NCI-H226 (cell line): ENCODE data around the gene CCDC102B.
"Not testable (repeated sequence)": the region's sequence is repeated elsewhere in the genome, so short reads cannot be mapped to it uniquely, and the experiment has no call there.

Experiments
- DNase-seq: peaks from one replicate; pipeline ENCODE4 v3.0.0-alpha.2; 2015

The CCDC102B gene

GRCh38 chr18:68797871-68798270 lies at the start of gene CCDC102B:
CCDC102B (plus strand) TSS chr18:68798080; CDS start chr18:68836764, 38,684 bp downstream.
- DNase-seq: no peak

DNA sequence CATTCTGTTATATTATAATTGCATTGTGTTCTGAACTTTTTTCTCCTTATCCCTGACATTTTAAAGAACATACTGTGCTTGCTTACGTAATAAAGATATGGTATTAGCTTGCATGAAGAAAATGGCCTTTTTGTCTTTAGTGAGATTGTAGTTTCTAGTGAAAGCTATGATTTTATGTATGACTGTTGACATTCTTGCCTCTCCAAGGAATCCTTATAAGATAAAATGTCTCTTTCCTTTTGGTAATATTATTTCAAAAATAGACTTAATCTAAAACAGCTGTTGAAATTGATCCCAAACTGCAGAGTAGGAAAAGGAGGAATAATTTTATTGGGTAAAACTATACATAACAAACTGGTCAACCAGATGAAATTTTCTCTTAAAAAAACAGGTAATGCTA lies 40.8 kb upstream of the CCDC102B start:
- DNase-seq: no peak

DNA sequence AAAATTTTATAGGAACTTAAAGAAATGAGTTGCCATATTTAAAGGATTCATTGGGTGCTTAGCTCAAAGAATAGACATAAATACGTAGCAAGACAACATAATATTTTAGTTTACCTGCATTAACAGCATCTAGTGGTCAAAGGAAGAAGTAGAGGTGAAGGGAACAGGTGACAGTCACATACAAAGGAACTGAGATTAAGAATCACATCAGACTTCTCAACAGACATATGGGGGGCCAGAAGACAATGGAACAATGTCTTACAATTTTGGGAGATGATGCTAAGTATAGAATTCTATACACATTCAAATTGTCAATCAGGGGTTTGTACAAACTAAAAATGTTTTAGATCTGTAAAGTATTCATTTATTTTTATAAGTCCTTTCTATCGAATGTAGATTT lies 38.6 kb upstream of the CCDC102B start:
- no peak for DNase-seq

DNA sequence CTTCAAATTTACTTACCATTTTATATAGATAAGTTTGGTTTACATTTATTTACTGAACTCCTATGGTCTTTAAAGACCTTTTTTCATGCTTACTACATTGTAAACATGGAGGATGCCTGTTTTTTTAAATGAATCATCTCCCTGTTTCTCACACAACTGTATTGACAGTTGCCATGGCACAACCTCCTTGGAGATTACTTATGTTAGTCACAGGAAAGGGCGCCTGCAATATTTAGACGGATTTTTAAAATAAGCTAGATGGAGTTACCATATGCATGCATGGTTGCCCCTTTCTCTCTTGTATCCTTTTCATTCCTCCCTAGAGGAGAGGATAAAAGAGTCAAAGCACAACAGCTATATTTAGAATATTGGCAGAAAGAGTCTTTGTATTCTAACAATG lies 34.8 kb upstream of the CCDC102B start:
- peak; percentile 8 for DNase-seq

DNA sequence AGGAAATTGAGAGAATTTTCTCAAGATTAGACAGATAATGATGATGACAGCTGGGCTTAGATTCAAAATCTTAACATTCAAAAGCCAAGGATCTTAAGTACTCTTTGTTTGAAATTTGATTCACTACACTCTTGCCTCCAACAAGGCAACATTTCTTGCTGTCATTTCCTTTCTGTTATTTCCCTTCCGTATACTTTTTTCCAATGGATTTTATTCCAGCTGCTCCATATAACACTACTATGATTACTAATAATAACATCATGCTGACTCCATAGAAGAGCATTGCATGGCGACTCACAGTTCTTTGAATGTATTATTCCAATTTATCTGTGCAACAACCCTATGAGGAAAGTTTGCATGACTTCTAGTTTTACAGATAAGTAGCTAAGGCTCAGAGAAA lies 33.9 kb upstream of the CCDC102B start:
- DNase-seq: peak; percentile 16

DNA sequence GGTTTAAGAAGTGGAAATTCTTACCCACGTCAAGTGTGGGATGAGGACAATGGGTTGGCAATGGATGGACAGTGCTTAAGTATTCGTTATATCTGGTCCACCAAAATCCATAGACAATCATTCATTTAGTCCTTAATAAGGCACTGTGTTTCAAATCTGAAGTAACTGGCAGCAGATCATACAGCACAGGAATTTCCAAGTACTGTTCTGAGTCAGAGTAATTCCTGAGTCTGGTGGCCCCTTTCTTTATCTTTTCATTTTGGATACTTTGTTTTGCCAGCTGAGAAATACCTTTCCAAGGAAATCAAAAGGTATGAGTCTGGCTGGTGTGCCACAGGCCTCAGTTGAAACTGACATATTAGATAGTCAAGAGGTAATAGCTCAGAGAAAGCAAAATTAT lies 31.4 kb upstream of the CCDC102B start:
- peak; percentile 8 for DNase-seq

GRCh38 chr18:68769461-68769860 lies 28.4 kb upstream of the CCDC102B start:
- no peak for DNase-seq

GRCh38 chr18:68772268-68772667 lies 25.6 kb upstream of the CCDC102B start:
- no peak for DNase-seq

DNA sequence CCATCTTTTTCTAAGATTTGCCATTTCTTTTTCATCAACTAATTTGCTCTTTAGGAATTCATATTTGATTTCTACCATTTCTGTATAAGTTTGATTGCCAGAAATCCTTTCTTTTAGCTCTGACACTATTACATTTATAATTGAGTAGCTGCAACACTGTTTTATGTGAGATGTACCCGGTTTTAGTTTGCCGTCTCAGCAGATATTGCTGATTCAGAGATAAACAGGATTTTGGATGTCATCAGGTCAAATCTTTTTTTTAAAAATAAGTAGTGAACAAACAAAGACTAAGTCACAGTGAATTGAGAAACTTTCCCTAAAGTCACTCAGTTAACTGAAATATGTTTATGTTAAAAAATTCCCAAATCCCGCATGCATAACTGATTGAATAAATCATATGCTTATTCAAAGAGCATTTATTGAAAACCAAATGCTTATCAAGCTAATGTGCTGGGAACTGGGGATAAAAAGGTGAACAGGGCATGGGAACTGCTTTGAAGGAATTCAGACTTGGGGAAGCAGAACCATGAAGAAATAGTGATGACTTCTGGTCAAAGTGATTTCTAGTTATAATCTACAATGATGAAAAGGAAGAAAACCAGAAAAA lies 19.5 kb upstream of the CCDC102B start:
- no peak for DNase-seq

- DNase-seq: peak; percentile 44
Observed at GRCh38 chr18:68779169-68779568, 18.7 kb upstream of the CCDC102B start.

DNA sequence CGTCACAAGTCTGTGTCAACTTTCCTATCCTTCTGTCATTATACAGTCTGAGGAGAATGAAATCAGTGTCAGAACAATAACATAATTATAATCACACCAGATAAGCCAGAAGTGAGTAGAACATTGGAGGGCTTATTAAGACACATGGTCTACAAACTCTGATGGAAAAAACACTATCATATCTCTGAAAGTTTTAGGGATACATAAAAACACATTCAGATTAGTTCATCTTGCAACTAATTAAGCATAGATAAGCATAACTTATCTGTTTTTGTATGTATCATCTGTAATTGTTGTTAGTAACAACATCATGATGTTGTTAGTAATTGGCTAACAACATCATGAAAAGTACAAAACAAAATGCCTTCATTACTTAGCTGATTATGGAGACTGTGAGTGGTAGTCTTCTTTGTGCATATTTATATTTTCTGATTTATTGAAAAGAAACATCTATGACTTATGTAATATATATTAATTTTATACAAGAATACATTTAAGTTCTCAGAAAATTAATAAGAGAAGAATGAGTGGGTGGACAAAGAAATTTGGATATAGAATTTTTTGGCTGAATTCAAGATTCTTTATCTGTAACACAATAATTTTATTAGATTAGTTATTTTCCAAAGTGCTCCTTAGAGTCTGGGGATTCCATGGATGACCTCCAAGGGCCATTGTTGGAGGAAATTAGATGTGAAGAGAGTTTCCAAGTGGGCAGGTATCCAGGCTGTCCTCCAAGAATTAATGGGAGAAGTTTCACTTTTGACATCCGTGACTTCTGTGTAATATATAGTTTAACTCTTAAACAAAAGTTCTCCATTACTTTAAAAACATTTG lies 16.9 kb upstream of the CCDC102B start:
- no peak for DNase-seq

DNA sequence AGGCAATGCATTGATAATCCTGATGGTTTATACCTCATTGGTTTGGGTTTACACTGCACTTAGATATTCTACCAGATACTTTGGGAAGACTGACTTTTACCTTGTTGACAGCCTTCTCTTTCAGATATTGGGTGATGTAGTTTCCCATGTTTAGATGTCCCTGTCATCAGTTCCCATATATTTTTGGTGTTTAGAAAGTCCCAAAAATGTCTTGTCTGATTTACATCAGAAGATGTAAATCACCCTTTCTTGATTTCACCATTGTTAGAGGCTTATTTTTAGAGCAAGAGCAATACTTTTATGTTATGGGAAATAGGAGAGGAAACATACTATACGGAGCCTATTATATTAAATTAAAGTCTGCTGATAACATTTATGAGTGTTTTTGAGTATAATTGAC lies 14.4 kb upstream of the CCDC102B start:
- DNase-seq: no peak

DNA sequence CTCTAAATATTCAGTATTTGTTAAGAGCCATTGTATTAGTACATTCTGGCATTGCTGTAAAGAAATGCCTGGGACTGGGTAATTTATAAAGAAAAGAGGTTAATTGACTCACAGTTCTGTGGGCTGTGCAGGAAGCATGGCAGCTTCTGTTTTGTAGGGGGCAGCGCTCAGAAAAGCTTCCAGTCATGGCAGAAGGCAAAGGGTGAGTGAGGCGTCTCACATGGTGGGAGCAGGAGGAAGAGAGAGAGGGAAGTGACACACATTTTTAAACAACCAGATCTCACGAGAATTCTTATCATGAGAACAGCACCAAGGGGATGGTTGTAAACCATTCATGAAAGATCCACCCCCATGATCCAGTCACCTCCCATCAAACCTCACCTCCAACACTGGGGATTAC lies 13.8 kb upstream of the CCDC102B start:
- DNase-seq: no peak

DNA sequence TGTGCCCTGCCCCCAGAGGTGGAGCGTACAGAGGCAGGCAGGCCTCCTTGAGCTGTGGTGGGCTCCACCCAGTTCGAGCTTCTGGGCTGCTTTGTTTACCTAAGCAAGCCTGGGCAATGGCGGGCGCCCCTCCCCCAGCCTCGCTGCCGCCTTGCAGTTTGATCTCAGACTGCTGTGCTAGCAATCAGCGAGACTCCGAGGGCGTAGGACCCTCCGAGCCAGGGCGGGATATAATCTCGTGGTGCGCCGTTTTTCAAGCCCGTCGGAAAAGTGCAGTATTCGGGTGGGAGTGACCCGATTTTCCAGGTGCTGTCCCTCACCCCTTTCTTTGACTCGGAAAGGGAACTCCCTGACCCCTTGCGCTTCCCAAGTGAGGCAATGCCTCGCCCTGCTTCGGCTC lies 7.6 kb upstream of the CCDC102B start:
- not testable (repeated sequence) for DNase-seq

DNA sequence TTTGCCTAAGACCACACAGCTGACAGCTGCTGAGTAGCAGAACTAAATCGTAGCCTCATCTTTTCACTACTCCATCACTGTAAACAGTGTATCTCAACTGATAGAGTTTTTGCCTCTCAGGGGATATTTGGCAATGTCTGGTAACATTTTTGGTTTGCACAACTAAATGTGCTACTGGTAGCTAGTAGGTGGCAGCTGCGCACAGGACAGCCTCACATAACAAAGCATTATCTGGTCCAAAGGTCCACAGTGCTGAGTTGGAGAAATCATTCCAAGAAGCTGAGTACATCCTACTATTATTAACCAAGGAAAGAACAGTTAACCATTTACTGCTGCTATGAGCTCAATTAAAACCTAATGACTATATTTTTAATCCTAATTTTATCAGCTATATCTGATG lies 6.1 kb upstream of the CCDC102B start:
- DNase-seq: no peak

DNA sequence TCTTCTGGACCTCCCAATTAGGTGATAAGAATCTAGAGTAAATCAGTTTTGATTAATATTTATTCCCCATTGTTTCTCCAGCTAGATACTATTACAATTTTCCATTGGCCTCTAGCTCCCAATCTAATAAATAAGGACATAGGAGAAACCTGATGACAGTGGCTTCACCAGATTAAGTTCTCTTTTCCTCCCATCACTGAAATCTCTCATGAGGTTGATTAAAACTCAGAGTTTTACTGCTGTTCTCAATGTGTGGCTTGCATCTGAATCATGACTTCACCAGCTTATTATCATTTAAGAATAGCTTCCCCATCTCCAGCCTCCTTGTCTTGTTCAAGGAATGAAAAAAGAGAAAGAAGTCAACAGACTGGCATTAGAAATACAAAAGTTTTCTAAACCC lies 3.9 kb upstream of the CCDC102B start:
- no peak for DNase-seq

- peak; percentile 20 for DNase-seq
Observed at GRCh38 chr18:68796936-68797690, 767 bp upstream of the CCDC102B start.

DNA sequence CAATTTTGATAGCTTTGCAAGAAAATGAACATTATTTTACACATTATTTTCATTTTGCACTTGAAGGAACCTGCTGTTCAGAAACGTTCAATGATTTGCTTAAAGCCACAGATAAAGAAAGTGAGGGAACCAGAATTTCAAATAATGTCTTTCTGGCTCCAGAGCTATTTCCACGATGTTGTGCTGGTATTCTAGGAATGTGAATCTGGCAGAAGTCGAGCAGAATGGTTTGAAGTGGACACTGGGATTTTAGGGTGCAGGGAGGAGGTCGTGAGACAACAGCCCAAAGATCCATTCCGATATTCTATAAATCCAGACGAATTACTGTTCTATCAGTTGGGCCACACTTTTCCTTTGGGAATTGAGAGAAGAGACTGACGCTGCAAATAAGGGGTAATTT lies 2.2 kb downstream of the CCDC102B start:
- no peak for DNase-seq

DNA sequence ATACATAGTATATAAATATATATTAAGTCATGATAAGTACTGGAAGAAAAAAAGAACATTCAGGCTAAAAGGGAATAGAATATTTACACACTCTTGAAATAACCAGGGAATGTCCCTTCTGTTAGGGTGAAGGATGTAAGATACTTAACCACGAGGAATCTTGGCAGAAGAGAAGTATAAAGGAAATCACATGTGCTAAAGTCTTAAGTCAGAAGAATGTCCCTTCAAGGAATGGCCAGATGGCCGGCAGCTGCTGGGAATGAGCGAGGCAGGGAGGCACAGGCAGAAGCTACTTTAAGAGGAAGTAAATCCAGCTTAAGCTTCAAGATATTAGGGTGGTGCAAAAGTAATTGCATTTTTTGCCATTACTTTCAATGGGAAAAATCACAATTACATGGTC lies 5.5 kb downstream of the CCDC102B start:
- no peak for DNase-seq

GRCh38 chr18:68817584-68817983 lies 19.7 kb downstream of the CCDC102B start:
- no peak for DNase-seq

- no peak for DNase-seq
Observed at GRCh38 chr18:68818584-68818983, 20.7 kb downstream of the CCDC102B start.

- no peak for DNase-seq
Observed at GRCh38 chr18:68822926-68823325, 25.0 kb downstream of the CCDC102B start.

- no peak for DNase-seq
Observed at GRCh38 chr18:68826121-68826520, 28.2 kb downstream of the CCDC102B start.
